ENCODE measurements around the gene ABCC11.

- TF ChIP-seq CTCF (IDR thresholded peaks at IDR 0.05) (no peak), ZFX (IDR thresholded peaks at IDR 0.05; ENCODE audit: borderline replicate concordance) (no peak)
These were observed 110.6 kb downstream of the ABCC11 start for GRCh38 chr16:48136547-48137360.

Measured in 22Rv1 (cell line).